ENCODE measurements around the gene MYO15B. TPM values are rescaled to one million over a fixed set of nuclear protein-coding genes. Genes with fewer than 3 reads are reported as not detected.

Gene MYO15B
- total and polyA plus RNA-seq, 2 experiments from 2014 or later, result 1.3 to 7.2 TPM

GRCh38 chr17:75632428-75632827, 44.8 kb downstream of the MYO15B start:
- H3K4me2 ChIP-seq (ENCODE audit: unreplicated experiment), result no peak overlapping the region
- H3K9me2 ChIP-seq (ENCODE audit: insufficient read depth), result no peaks in the 10 kb centered on the region
- peaks cover 13% of the 10 kb centered on the region for H3K4me1 ChIP-seq (ENCODE audit: insufficient read depth)
- WGBS, 2 experiments (ENCODE audit: low coverage in 1 of 2, low lambda C conversion rate in 2 of 2, missing lambda C conversion rate in 2 of 2), result 62 to 67% methylated on average over 11 to 12 of the region's 12 CpGs
- no peaks in the 10 kb centered on the region for H3K79me2 ChIP-seq (ENCODE audit: insufficient read depth)
- DNase-seq, result no peak
- no peak overlapping the region for H2AFZ ChIP-seq
- H3K9me3 ChIP-seq (ENCODE audit: low read depth), result no peaks in the 10 kb centered on the region
- in situ Hi-C loops (cut with MboI), result no loop called here
- H3K9ac ChIP-seq, result no peak overlapping the region
- no peaks in the 10 kb centered on the region for H3K36me3 ChIP-seq (ENCODE audit: low read depth)
- TF ChIP-seq EZH2phosphoT487 (IDR thresholded peaks at IDR 0.05; ENCODE audit: insufficient read depth, low read depth), result no peak
- no peak for TF ChIP-seq EZH2 (IDR thresholded peaks at IDR 0.05; ENCODE audit: insufficient read depth, poor library complexity, severe bottlenecking)
- H3K4me3 ChIP-seq, result no peak overlapping the region
- 0 out of 2 replicates have a peak overlapping the region, but pooled peaks have one; percentile 73 for H3K27ac ChIP-seq
- H3F3A ChIP-seq (ENCODE audit: insufficient read depth), result 0 out of 2 replicates have a peak, but pooled peaks cover 4% of the 10 kb centered on the region
- no peaks in the 10 kb centered on the region for H3K27me3 ChIP-seq (replicated peaks; ENCODE audit: insufficient read depth)
- no peaks in the 10 kb centered on the region for H4K20me1 ChIP-seq (ENCODE audit: insufficient read depth)

GRCh38 chr17:75632863-75633485, 45.4 kb downstream of the MYO15B start, which contains the start of gene SMIM5:
SMIM5 (plus strand) TSS chr17:75633434; CDS start chr17:75640202, 6,768 bp downstream.
- Histone ChIP-seq H3K27ac (peak within 1 kb of the TSS; percentile 73), H3K4me1 (ENCODE audit: insufficient read depth) (peaks cover 13% of the 10 kb centered on the region), H3K27me3 (replicated peaks; ENCODE audit: insufficient read depth) (no peaks in the 10 kb centered on the region), H3K36me3 (ENCODE audit: low read depth) (no peaks in the 10 kb centered on the region), H4K20me1 (ENCODE audit: insufficient read depth) (no peaks in the 10 kb centered on the region), H2AFZ (peak within 1 kb of the TSS; percentile 61), H3K9me2 (ENCODE audit: insufficient read depth) (no peaks in the 10 kb centered on the region), H3K9ac (peak within 1 kb of the TSS; percentile 53), H3K4me2 (ENCODE audit: unreplicated experiment) (peak within 1 kb of the TSS; percentile 60), H3F3A (ENCODE audit: insufficient read depth) (0 out of 2 replicates have a peak, but pooled peaks cover 4% of the 10 kb centered on the region), H3K9me3 (ENCODE audit: low read depth) (no peaks in the 10 kb centered on the region), H3K4me3 (no peak within 1 kb of the TSS), H3K79me2 (ENCODE audit: insufficient read depth) (no peaks in the 10 kb centered on the region)
- in situ Hi-C loops (cut with MboI), result no loop called here
- DNase-seq, result peak; percentile 93
- TF ChIP-seq EZH2phosphoT487 (IDR thresholded peaks at IDR 0.05; ENCODE audit: insufficient read depth, low read depth), result no peak
- TF ChIP-seq EZH2 (IDR thresholded peaks at IDR 0.05; ENCODE audit: insufficient read depth, poor library complexity, severe bottlenecking), result no peak
- WGBS, 2 experiments (ENCODE audit: low coverage in 1 of 2, low lambda C conversion rate in 2 of 2, missing lambda C conversion rate in 2 of 2), result 11 to 14% methylated on average over 19 of the region's 19 CpGs

DNA sequence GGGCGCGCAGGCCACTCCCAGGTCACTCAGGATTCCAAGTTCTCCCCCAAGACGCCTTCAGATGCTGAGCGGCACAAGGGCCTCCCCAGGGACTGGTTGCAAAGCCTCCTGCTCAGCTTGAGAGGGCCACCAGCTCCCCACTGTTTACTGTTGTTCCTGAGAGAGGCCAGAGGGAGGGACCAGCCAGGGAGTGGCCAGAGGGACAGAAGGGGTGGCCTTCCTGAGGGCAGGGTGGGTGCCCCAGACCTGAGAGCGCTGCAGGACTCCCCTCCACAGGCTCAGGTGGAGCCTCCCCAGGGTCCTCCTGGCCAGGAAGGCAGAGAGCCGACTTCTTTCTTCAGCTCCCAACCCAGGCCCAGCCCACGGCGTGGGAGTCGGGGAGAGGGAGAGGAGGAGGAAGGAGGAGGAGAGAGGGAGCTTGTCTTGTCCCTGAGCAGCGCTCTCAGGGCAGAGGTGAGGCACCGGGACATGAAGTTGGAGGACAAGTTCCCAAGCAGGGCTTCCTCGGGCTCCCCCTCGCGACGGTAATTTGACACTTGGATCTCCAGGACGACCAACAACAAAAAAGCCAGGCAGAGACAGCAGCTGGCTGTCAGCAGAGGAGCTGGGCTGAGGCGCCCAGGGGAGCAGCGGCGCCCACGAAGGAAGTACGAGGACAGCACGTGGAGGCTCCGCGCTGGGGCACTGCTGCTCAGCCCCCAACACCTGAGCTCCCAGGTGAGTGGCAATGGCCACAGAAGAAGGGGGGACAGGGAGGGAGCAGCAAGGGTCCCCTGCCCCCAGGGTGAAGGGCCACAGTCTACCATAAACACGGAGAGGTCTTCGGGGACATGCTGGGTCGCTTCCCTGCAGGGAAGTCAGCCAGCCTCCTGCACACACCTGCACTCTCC, 46.1 kb downstream of the MYO15B start:
- H3K4me1 ChIP-seq (ENCODE audit: insufficient read depth), result peaks cover 13% of the 10 kb centered on the region
- peak; percentile 96 for DNase-seq
- TF ChIP-seq EZH2phosphoT487 (IDR thresholded peaks at IDR 0.05; ENCODE audit: insufficient read depth, low read depth), result no peak
- no peak for TF ChIP-seq EZH2 (IDR thresholded peaks at IDR 0.05; ENCODE audit: insufficient read depth, poor library complexity, severe bottlenecking)
- H3K36me3 ChIP-seq (ENCODE audit: low read depth), result no peaks in the 10 kb centered on the region
- in situ Hi-C loops (cut with MboI), result no loop called here
- H3K4me3 ChIP-seq, result no peak overlapping the region
- H3K27ac ChIP-seq, result peak overlapping the region; percentile 73
- 0 out of 2 replicates have a peak, but pooled peaks cover 4% of the 10 kb centered on the region for H3F3A ChIP-seq (ENCODE audit: insufficient read depth)
- no peaks in the 10 kb centered on the region for H3K9me3 ChIP-seq (ENCODE audit: low read depth)
- no peaks in the 10 kb centered on the region for H4K20me1 ChIP-seq (ENCODE audit: insufficient read depth)
- peak overlapping the region; percentile 60 for H3K4me2 ChIP-seq (ENCODE audit: unreplicated experiment)
- no peaks in the 10 kb centered on the region for H3K79me2 ChIP-seq (ENCODE audit: insufficient read depth)
- 6 to 8% methylated on average over 26 to 27 of the region's 27 CpGs for WGBS, 2 experiments (ENCODE audit: low coverage in 1 of 2, low lambda C conversion rate in 2 of 2, missing lambda C conversion rate in 2 of 2)
- peak overlapping the region; percentile 53 for H3K9ac ChIP-seq
- H3K9me2 ChIP-seq (ENCODE audit: insufficient read depth), result no peaks in the 10 kb centered on the region
- H3K27me3 ChIP-seq (replicated peaks; ENCODE audit: insufficient read depth), result no peaks in the 10 kb centered on the region
- H2AFZ ChIP-seq, result peak overlapping the region; percentile 61

GRCh38 chr17:75634376-75634740, 46.8 kb downstream of the MYO15B start:
- Histone ChIP-seq H3K4me3 (no peak overlapping the region), H3K27me3 (replicated peaks; ENCODE audit: insufficient read depth) (no peaks in the 10 kb centered on the region), H3K9me3 (ENCODE audit: low read depth) (no peaks in the 10 kb centered on the region), H2AFZ (no peak overlapping the region), H3F3A (ENCODE audit: insufficient read depth) (0 out of 2 replicates have a peak, but pooled peaks cover 4% of the 10 kb centered on the region), H3K9me2 (ENCODE audit: insufficient read depth) (no peaks in the 10 kb centered on the region), H3K36me3 (ENCODE audit: low read depth) (no peaks in the 10 kb centered on the region), H3K79me2 (ENCODE audit: insufficient read depth) (no peaks in the 10 kb centered on the region), H3K4me1 (ENCODE audit: insufficient read depth) (peaks cover 13% of the 10 kb centered on the region), H4K20me1 (ENCODE audit: insufficient read depth) (no peaks in the 10 kb centered on the region), H3K4me2 (ENCODE audit: unreplicated experiment) (peak overlapping the region; percentile 60), H3K9ac (peak overlapping the region; percentile 52), H3K27ac (peak overlapping the region; percentile 73)
- no peak for TF ChIP-seq EZH2 (IDR thresholded peaks at IDR 0.05; ENCODE audit: insufficient read depth, poor library complexity, severe bottlenecking)
- TF ChIP-seq EZH2phosphoT487 (IDR thresholded peaks at IDR 0.05; ENCODE audit: insufficient read depth, low read depth), result no peak
- in situ Hi-C loops (cut with MboI), result no loop called here
- DNase-seq, result no peak
- WGBS, 2 experiments (ENCODE audit: low coverage in 1 of 2, low lambda C conversion rate in 2 of 2, missing lambda C conversion rate in 2 of 2), result 75 to 77% methylated on average over 9 of the region's 9 CpGs
